ENCODE results near the gene MTM1.

Gene MTM1

DNA sequence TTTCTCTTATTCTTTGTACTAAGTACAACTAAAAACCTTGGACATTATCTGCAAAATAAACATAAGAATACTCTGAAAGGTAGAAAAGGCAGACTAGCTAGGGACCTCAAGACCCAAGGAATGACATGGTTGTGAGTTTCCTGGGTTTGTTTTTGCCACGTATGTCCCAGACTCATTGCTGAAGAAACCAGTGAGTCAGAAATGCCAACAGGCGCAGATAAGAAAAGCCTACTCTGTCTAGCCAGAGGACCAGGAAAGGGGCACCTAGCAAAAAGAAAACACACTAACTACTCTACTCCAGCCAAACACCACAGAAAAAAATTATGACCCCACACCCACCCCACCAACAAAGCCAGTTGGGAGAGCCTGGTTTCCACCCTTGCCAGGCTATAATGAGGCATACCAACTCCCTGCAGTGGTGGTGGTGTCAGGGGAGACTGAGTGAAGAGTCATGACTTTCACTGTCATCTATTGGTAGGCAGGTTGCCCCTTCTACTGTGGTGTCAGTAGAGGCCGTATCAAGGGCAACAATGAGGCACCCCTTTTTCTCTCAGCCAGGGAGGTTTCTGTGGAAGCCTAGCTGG is 135.7 kb downstream of the MTM1 start:
- no peak for DNase-seq (ENCODE audit: low read depth in 2 of 2, low spot score in 1 of 2)

- no peak for DNase-seq (ENCODE audit: low read depth in 2 of 2, low spot score in 1 of 2)
Measured at GRCh38 chrX:150712619-150713018, 144.2 kb downstream of the MTM1 start.

- DNase-seq (ENCODE audit: low read depth in 2 of 2, low spot score in 1 of 2) = no peak
Measured at GRCh38 chrX:150715184-150715583, 146.8 kb downstream of the MTM1 start.

DNA sequence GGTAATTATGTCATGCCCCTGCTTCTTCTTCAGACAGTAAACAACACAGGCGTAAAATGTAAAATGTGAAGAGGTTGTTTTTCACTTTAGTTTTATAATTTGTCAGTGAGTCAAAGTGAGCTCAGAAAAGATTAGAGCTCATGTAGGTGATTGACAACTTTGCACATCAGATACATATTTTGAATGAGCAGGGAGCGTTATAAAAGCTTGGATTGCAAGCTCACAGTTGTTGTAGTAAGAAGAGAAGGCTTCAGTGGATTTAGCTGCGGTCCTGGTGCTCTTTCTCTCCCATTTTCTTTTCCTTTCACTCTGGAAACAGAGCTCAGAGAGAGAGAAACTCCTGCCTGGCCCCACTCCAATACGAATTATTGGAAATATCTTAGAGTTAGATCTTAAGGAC is 151.2 kb downstream of the MTM1 start:
- DNase-seq (ENCODE audit: low read depth in 2 of 2, low spot score in 1 of 2) = no peak
